ENCODE measurements around the gene XKR8.
"Not testable (repeated sequence)": the region's sequence is repeated elsewhere in the genome, so short reads cannot be mapped to it uniquely, and the experiment has no call there.

Gene XKR8

DNA sequence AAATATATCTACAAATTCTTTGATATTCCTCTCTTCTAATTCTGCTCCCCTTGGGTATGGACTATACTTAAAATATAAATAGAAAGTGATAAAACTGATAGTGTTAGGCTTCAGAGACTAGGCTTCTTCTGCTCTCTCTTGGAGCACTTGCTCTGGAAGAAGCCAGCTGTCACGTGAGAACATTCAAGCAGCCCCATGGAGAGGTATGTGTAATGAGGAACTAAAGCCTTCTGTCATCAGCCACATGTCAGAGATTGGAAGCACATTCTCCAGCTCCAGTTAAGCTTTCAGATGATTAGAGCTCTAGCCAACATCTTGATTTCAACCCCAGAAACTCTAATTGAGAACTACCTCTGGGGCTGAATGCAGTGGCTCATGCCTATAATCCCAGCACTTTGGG, 34.3 kb downstream of the XKR8 start:
- DNase-seq, result no peak

DNA sequence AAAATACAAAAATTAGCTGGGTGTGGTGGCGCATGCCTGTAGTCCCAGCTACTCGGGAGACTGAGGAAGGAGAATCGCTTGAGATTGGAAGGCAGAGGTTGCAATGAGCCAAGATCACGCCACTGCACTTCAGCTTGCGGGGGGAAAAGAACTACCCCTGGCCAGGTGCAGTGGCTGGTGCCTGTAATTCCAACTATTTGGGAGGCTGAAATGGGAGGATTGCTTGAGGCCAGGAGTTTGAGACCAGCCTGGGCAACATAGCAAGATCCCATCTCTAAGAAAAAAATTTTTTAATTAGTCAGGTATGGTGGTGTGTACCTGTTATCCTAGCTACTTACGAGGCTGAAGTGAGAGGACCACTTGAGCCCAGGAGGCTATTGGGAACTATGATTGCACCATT, 34.8 kb downstream of the XKR8 start:
- DNase-seq, result not testable (repeated sequence)

DNA sequence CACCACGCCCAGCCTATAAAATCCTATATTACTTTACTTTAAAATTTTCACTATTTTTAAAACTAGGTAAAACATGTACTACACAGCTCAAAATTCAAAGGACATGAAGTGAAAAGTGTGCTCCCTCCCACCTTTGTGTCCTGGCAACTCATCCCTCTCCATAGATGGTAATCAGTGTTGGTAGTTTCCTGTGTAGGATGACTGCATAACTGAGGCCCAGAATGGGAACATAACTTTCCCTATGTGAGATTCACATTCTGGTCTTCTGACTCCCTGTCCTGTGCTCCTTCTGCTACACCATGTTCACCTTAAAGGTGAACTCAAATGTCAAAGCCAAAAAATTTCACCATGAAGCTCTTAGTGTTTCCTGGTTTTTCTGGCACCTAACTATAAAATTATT, 39.3 kb downstream of the XKR8 start:
- DNase-seq, result no peak

GRCh38 chr1:28002600-28002999, 42.8 kb downstream of the XKR8 start:
- DNase-seq, result no peak

- DNase-seq, result not testable (repeated sequence)
Measured at GRCh38 chr1:28003117-28003516, 43.3 kb downstream of the XKR8 start.

DNA sequence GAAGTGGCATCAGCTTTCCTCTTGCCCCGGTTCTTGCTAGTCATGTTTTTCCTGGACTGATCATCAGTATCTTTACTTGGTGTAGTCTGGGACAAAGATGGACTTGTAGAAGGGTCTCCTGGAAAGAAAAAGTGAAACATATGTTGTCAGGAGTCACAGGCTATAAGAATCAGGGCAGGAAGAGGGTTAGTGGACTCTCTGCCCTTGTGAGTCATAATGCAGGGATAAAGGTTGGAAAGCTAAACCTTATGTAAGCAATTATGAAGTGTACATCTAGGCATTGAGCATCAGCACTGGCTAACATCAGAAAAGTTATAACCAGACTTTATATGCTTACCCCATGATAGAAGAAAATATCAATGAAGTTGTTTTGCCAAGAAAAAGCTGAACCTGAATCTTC, 51.2 kb downstream of the XKR8 start:
- no peak for DNase-seq

All from activated naive CD4-positive, alpha-beta T cell (primary cell).